HG02678 (cell line): ENCODE measurements around the gene BICC1.

ENCODE experiments used
- ATAC-seq: cut with Tn5 transposase; IDR thresholded peaks from one replicate; pipeline ENCODE4 v1.9.1; 2021; ENCODE audit warnings: mild to moderate bottlenecking, moderate library complexity; ENCODE audit not compliant: unreplicated experiment

The BICC1 gene

DNA sequence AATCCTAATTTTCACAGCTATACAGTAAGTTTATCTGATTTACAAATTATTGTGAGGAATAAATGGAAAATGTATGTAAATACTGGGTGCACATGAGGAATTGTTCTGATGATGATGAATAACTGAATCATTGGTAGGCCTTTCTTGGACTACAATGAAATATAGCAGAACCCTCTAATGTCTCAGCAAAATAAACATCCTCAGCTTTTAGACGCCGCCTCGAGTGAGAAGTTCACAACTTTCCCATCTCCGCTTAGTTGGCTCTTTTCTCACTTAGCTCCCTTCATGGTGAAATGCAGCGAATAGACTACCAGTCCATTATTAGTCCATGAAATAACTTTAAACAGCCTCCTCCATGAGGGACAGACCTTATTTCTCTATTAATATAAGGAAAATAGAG lies 182.3 kb downstream of the BICC1 start:
- no peak for ATAC-seq

DNA sequence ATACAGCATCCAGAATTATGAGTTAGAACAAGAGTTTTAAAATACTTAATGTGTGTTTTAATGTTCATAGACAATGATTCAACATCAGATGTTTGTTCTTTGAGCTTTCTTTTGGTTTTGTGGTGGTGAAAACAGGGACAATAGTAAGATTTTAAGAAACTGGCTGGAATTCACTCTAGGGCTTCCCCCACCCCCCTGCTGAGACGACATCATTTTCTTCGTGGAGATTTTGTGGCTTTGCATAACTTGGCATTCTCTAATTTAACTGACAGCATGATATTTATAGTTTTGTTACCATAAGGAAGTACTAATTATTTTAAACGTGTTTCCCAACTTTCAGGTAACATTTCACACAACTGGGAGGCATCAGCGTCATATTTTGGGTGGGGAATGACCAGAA lies 184.1 kb downstream of the BICC1 start:
- no peak for ATAC-seq

DNA sequence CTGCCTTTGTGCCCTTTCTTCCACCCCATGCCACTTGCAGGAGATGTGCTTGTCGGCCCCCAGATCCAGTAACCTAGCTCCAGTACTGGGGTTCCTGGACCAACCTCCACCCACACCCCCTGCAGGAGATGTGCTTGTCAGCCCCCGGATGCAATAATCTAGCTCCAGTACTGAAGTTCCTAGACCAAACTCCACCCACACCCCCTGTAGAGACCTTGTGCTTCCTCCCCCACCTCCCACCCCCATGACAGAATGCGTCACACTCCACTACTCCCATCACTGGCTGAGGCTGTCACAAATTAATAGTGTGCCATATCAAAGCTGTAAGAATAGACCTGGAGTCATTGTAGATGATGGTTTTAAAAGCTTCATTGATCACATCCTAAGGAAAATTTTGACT lies 185.0 kb downstream of the BICC1 start:
- no peak for ATAC-seq

DNA sequence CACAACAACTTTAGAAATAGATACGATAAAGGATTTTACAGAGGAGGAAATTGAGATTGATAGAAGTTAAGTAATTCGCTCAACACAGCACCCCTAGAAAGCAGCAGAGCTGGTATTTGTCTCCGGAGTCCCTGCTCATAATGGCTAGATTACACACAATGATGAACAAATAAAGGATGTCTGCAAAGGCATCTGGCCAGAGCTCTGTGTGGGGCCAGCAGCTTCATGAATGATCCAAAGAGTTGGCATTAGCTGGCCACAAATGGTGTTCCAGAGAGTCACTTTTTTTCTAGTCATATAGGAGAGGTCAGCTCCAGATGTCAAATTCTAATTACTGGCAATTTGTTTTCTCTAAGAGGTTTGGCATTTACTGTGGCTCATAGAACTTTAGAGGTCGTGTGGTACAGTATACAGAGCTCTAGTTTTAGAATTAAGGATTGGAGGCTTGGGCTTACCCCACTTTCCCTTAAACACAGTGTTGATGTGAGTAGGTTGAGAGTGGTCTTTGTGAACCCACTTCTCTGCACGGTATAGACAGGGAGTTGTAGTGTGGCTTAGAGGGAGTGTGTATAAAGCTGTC lies 186.2 kb downstream of the BICC1 start:
- ATAC-seq, result no peak

DNA sequence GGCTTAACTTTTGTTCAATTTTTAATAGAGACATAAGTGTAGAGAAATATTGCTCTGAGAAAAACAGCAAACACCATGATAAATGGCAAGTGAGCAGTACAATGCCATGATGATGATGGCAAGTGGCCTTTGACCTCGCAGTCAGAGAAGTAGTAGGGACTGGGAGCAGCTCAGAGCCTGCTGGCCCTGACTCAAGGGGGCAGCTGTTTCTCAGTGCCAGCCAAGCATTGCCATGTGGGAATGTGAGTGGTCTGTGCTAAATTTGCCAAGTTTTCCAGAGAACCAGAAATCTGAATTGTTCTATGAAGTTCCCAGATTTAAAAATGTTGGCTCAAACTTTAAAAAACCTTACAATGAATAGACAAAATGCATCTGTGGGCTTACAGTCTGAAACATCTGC lies 187.9 kb downstream of the BICC1 start:
- no peak for ATAC-seq

DNA sequence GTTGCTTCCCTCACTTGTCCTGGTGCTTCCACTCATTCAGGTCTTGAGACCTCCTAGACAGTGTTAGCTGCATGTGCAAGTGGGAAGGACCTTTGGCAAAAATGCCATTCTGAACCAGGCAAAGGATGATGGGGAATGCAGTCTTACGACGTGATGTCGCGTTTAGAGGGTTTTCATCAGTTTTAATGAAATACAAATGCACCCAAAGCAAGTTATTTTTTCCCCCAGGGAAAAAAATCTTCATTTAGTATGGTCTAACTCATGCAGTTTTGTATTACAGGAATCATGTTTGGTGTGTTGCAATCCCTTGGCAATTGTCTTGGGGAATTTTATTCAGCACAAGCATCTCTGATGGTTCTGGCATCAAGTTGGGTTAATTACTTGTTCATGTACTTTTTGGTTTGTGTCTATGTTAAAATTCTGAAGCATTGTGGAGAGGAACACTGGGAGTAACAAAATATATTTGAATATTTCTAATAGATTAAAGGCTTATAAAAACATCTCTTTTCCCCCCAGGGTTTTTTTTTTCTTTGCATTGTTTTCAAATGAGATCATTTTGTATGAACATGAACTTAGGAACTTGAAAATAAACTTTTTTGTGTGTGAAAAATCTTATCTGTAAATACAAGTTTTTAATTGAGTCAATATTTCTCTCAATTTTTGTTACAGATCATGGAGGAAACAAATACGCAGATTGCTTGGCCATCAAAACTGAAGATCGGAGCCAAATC lies 188.9 kb downstream of the BICC1 start:
- ATAC-seq, result no peak

DNA sequence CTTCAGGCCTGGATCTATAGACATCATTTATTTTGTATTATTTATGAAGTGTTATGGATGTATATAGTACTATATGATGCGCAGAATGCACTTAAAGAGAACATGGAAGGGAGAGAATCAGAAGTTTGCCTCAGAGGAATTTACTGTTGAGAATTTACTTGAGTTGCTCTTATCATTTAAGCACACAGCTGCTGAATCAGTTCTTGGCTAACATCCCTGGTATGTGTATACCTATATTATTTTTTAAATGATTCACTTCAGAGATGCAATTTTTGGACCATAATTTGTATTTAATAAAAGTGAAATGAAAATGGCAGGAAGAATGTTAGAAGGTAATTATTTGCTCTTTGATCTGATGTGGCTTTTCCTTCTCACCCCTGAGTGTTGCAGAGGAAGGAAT lies 191.6 kb downstream of the BICC1 start:
- ATAC-seq, result no peak

DNA sequence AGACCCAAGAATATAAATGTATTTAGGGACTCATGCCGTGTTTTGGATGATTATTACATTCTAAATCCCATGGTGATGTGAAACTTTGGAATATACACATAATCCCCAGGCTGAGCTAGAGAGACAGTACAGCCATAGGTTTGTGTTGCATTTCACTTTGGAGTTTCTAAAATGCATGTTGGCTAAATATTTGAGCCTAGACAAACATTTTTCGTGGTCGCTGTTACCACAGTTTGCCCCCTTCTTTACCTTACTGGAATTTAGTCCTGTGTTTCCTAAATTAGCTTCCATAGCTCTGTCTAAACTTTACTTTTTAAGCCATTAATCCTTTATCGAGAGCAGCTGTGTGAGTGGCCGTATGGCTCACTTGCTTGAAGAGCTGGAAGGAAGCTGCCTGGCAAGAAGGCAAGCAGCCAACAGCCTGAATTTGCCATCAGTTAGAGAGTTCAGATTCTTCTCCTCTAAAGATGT lies 192.0 kb downstream of the BICC1 start:
- ATAC-seq, result no peak

DNA sequence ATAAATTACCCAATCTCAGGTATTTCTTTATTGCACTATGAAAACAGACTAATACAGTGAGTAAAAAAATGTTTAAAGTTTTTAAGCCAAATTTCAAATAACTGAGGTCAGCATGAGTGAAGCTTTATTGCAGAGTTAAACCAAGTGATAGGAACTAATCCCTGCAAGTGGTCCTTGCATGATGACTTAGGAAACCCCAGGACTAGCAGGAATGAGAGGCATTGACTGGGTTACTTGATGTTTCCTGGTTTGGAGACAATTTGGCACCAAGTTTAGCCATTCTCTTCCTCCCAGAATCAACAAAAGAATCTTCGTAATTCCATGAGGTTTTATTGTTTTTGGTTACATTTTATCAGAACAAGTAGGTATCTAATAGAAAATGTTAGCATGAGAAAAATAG lies 194.2 kb downstream of the BICC1 start:
- no peak for ATAC-seq

DNA sequence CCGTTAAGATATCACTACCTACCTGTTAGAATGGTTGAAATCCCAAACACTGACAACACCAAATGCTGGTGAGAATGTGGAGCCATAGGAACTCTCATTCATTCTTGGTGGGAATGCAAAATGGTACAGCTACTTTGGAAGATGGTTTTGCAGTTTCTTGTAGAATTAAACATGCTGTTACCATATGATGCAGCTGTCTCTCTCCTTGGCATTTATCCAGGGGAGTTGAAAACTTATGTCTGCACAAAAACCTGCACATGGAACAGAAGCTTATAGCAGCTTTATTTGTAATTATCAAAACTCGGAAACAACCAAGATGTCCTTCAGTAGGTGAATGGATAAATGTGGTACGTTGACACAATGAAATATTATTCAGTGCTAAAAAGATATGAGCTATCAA lies 199.5 kb downstream of the BICC1 start:
- no peak for ATAC-seq

DNA sequence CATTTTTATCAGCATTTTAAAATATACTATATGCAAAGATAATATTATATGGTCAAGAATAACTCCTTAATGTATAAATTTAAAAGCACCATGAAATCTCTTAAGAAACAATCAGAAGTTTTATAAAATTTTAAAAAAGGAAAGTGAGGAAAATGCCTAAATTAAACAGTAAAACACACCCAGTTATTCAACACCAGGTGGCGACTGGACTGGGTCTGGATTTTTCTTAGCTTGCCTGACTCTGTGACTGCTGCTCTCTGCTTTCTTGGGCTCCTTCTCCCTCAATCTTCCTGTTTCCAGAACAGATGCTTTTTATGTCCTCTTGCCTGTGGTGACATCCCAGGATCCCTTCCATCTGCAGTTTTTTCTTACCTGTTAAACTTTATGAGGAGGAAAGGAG lies 200.3 kb downstream of the BICC1 start:
- no peak for ATAC-seq

DNA sequence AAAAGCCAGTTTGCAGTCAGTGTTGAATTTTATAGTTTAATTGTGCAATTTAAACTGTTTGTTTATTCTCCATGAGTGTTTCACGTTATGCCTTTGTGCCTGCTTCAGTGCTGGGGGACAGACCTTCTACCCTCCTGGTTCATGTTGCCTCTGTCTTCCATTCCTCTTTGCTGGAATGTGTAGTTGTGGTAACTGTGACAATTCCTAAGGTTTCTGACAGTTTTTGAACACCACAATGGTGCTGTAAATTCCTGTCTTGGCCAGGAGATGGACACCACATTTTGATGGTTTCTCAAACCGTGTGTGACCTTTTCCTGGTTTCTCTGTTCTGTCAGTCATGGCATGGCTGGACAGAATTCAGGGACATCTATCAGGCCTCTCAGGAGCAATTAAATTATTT lies 201.7 kb downstream of the BICC1 start:
- ATAC-seq, result no peak

DNA sequence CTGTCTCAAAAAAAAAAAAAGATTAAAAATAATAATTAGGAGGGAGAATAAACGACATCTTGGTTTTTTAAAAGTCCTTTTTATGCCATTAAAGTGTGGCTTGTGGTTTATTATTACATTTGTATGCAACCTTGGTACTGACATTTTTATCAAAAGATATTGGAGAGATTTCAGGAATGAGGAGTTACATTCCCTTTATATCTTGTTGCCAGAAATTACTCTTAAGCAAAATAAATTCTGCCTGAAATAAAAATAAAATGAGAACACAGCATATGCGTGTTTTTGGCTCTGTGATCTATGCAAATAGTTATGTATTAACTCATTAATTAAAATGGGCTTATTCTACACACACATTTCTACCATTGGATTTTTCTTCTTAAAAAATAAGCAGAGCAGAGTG lies 202.4 kb downstream of the BICC1 start:
- ATAC-seq, result no peak

DNA sequence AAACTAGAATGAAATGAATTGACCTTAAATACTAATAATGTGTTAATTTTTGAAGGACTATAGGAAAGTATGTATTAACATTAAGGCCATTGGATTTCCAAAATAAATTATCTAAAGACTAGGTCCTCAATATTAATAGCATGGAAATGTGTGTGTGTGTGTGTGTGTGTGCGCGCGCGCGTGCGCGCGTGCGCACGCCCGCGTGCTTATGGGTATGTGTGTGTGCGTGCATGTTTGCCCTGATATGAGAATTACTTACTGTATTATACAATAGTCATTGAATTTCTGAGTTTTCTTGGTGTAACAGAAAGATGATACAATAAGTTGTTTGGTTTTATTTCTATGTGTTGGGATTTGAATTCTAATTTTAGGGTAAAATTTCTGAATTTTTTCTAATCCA lies 205.9 kb downstream of the BICC1 start:
- no peak for ATAC-seq

DNA sequence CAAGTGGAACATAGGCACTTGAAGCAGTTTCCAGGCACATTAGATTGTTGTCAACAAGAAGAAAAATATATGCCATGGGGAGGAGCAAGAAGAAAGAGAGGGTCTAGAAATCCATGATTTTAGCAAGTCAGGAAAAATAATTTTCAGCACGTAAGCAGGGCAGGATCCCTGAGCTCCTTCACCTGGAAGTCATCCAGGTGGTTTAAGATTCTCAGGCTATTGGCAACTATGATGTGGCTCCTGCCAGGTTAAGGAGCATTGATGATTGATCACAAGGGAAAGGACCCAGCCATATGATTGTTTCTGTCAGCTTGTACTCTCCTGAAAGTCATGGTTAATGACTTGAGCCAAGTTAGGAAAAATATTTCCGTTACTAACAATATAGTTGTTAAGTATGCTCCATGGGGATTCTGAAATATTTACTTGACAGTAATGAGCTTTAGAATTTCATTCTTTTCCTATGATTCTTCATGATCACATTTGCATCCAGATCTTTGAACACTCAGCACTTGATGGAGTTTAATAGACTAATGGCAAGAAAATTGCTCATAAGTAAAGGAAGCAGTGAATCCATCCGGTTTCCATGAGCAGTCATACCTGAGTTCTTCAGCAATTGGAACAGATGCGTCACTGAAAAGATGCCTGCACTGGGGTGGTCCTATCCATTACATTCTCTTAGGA lies 209.1 kb downstream of the BICC1 start:
- no peak for ATAC-seq

DNA sequence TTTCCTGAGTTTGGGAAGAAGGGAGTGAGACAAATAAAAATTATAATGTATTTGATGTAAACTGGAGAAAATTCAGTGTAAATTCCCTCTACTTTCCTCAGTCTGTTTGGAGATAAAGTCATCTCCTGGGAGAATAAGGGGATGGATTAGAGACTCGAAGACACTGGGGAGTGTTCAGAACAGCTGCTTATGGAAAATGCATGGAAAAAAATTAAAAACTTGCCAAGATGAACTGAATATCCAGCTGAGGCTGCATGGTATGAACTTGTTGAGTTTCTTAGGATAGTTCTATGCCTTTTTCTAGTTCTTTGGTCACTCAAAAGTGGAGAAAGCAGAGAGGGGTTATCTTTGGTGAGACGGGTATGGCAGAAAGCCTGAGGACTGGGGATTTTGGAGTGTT lies 210.5 kb downstream of the BICC1 start:
- ATAC-seq, result no peak

DNA sequence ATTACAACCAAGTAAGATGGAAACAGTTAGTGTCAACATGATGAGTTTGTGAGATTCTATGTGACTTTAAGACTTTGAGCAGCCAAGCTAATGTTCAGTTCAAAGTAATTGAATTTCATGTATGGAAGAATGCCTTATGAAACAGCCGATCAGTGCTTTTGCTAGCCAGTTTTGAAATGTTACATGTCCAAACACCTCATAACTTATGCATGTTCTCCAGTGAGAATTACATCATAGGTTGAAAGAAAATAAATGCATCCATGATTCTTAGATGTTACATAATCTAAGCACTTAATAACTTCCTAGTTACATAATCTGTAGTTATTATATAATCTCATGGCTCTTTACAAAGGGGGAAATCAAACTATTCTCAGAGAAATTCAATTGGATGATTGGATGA lies 211.3 kb downstream of the BICC1 start:
- no peak for ATAC-seq

DNA sequence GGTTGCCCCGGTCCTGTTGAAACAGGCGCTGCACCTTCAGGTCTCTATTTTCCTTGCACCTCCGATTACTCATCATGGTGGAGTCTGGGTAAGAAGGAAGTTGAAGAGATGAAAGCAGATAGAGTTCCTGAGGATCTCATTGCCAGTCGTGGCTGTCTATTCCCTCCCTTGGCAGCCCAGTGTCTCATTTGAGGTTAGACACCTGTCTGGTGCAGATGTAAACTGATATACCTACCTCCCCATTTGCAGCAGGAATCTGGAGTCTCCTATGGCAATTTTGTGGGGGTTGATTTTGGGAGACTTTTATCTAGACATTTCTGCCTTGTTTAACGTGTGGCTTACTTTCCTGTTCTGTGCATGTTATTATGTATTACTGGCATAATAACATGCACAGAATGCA lies 212.1 kb downstream of the BICC1 start:
- no peak for ATAC-seq

DNA sequence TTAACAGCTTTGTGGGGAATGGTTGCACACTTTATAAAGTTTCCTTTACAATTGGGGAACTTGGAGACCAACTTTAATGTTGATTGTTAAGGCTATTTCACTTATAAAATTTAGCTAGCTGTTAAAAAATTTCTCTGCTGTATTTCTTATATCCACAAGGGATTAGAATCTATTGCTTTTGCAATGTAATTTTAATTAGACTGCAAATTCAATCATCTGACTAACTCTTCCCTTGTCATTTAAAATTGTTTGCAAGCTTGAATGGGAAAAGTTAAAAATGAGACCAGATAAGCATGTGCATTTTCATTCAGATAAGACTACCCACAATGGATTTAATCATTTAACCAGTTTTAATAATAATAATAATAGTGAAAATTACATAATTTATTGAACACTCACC lies 213.2 kb downstream of the BICC1 start:
- no peak for ATAC-seq

DNA sequence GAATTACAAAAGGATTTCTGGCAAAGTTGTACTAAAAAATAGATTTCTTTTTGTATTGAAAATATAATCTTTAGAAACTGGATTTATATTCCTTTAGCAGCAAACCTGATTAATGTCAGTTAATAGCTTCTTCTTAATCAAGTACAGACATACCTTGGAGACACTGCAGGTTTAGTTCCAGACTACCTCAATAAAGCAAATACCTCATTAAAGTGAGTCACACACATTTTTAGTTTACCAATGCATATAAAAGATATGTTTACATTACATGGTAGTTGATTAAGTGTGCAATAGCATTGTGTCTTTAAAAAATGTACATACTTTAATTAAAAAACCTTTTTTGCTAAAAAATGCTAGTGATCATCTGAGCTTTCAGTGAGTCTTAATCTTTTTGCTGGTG lies 215.0 kb downstream of the BICC1 start:
- no peak for ATAC-seq

DNA sequence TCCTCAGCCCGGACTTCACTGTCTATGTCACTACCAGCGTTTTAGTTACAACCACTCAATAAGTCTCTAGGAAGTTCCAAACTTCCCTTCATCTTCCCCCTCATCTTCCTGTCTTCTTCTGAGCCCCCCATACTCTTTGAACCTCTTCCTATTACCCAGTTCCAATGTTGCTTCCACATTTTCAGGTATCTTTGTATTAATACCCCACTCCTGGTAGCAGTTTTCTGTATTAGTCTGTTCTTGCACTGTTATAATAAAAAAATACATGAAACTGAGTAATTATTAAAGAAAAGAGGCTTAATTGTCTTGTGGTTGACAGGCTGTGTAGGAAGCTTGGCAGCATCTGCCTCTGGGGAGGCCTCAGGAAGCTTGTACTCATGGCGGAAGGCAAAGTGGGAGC lies 218.6 kb downstream of the BICC1 start:
- ATAC-seq, result no peak

DNA sequence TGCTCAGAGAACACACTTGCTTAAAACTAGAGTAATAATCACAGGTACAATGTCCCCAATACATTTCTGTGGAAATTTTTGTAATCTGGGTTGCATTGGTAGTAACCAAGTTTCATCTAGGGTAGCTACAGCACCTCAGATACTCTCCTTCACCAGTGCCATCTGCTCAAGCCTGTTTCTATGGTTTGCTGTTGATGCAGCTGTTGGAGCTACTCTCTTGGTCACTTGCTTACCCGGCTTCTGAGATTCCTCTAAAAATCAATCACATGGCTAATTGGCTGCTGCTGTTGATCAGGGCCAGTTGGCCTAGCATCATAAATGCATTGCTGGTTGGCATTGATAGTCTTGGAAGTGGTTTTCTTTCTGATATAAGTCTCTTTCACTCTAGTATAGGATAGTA lies 220.8 kb downstream of the BICC1 start:
- ATAC-seq, result no peak
